HepG2 (cell line): Measurements from ENCODE around the gene HERC6. TPM values are rescaled to one million over a fixed set of nuclear protein-coding genes. Genes with fewer than 3 reads are reported as not detected.
A peak's percentile ranks its signal among the peaks of the same experiment; 100 is the strongest.

Experiments
- ARID5B ChIP-seq: IDR thresholded peaks from 2 replicates; pipeline ENCODE4 v1.4.0; 2020; ENCODE audit warnings: mild to moderate bottlenecking, missing genetic modification reagents
- DR1 ChIP-seq: sonication (generic); formaldehyde crosslinking; IDR thresholded peaks from 2 replicates; pipeline ENCODE4 v1.8.0; 2021; ENCODE audit warnings: mild to moderate bottlenecking, missing genetic modification reagents, inconsistent platforms
- MATR3 ChIP-seq: sonication (generic); formaldehyde crosslinking; IDR thresholded peaks from 2 replicates; pipeline ENCODE4 v1.4.0; 2020; ENCODE audit warnings: missing genetic modification reagents
- NR2F6 ChIP-seq, 2 experiments: IDR thresholded peaks; 2 replicates each; pipeline ENCODE4 v1.6.1; 2016; ENCODE audit warnings: antibody characterized with exemption in 1 of 2, mild to moderate bottlenecking in 1 of 2
- SOX5 ChIP-seq: IDR thresholded peaks from 2 replicates; pipeline ENCODE4 v1.6.1; 2016; ENCODE audit warnings: borderline replicate concordance
- SOX6 ChIP-seq, 2 experiments: fragments of 450-650 bp in 1 of 2; sonication (generic) in 1 of 2; formaldehyde crosslinking in 1 of 2; IDR thresholded peaks; 2 replicates each; pipeline versions ENCODE4 v1.4.0 to v1.6.1; 2017 to 2020; ENCODE audit warnings: antibody characterized with exemption in 1 of 2, mild to moderate bottlenecking in 1 of 2, missing genetic modification reagents in 1 of 2
- ZGPAT ChIP-seq: IDR thresholded peaks from 2 replicates; pipeline ENCODE4 v1.6.1; 2016; ENCODE audit warnings: mild to moderate bottlenecking
- ZNF282 ChIP-seq: fragments of 450-650 bp; IDR thresholded peaks from 2 replicates; pipeline ENCODE4 v1.6.1; 2018; ENCODE audit not compliant: partially characterized antibody
- ZNF710 ChIP-seq: sonication (generic); formaldehyde crosslinking; IDR thresholded peaks from 2 replicates; pipeline ENCODE4 v1.5.0; 2020; ENCODE audit warnings: mild to moderate bottlenecking, missing genetic modification reagents, borderline replicate concordance
- ZNF790 ChIP-seq: sonication (generic); formaldehyde crosslinking; IDR thresholded peaks from 2 replicates; pipeline ENCODE4 v1.8.0; 2022; ENCODE audit warnings: missing genetic modification reagents, mild to moderate bottlenecking, borderline replicate concordance
- polyA plus RNA-seq, 8 experiments: library from polyadenylated mRNA; depleted of rRNA in 3 of 8; stranded (reverse) in 7 of 8; unstranded in 1 of 8; fragments of >200 nt; fragmentation: Illumina TruSeq in 4 of 8; extraction: Trizol in 4 of 8; gene quantifications; 2 replicates each; pipeline versions ENCODE4 v1.2.1 to v1.2.3, GENCODE V29; 2011 to 2016; ENCODE audit warnings: low read depth in 4 of 8, missing spikeins in 1 of 8, mixed read lengths in 1 of 8; ENCODE audit not compliant: insufficient read depth in 1 of 8
- total RNA-seq, 5 experiments: library from RNA; depleted of rRNA; stranded (reverse); fragments of >200 nt; fragmentation: Illumina TruSeq; extraction: Trizol; gene quantifications; 2 replicates each; pipeline ENCODE4 v1.2.3, GENCODE V29; 2016; ENCODE audit warnings: low read depth in 1 of 5
- TF ChIP-seq, protein P1 (sequence below): sonication (generic); formaldehyde crosslinking; conservative IDR thresholded peaks from 2 replicates; pipeline ENCODE4 v1.4.0; 2020; ENCODE audit warnings: mild to moderate bottlenecking, missing genetic modification reagents, moderate library complexity
- TF ChIP-seq, protein P2 (sequence below): sonication (generic); formaldehyde crosslinking; IDR thresholded peaks from 2 replicates; pipeline ENCODE4 v1.4.0; 2020; ENCODE audit warnings: missing genetic modification reagents, borderline replicate concordance

HERC6 gene
- total and polyA plus RNA-seq, 2 of the 13 experiments (the other 11 are each of a cell fraction or from before 2014, with no cell fraction given) = 0.50 to 2.0 TPM

GRCh38 chr4:88478247-88478646 lies 99.6 kb downstream of the HERC6 start (continued):
- TF ChIP-seq ZNF710 (no peak), SOX5 (CRISPR knock-in tag) (0 out of 2 replicates have a peak, but pooled peaks have one; percentile 25), ARID5B (CRISPR knock-in tag) (peak; percentile 26; the same call in 1 of the 2 replicates), DR1 (CRISPR knock-in tag) (no peak), ZNF790 (no peak), SOX6 (IDR thresholded peaks at IDR 0.05) (no peak), SOX6 (CRISPR knock-in tag; IDR thresholded peaks at IDR 0.05) (0 out of 2 replicates have a peak, but pooled peaks have one; percentile 13), ZNF282 (no peak), MATR3 (CRISPR knock-in tag) (no peak), NR2F6 (IDR thresholded peaks at IDR 0.05) (no peak), NR2F6 (CRISPR knock-in tag; IDR thresholded peaks at IDR 0.05) (peak; percentile 43; the same call in 1 of the 2 replicates), ZGPAT (CRISPR knock-in tag) (no peak)
- TF ChIP-seq, protein P1, sequence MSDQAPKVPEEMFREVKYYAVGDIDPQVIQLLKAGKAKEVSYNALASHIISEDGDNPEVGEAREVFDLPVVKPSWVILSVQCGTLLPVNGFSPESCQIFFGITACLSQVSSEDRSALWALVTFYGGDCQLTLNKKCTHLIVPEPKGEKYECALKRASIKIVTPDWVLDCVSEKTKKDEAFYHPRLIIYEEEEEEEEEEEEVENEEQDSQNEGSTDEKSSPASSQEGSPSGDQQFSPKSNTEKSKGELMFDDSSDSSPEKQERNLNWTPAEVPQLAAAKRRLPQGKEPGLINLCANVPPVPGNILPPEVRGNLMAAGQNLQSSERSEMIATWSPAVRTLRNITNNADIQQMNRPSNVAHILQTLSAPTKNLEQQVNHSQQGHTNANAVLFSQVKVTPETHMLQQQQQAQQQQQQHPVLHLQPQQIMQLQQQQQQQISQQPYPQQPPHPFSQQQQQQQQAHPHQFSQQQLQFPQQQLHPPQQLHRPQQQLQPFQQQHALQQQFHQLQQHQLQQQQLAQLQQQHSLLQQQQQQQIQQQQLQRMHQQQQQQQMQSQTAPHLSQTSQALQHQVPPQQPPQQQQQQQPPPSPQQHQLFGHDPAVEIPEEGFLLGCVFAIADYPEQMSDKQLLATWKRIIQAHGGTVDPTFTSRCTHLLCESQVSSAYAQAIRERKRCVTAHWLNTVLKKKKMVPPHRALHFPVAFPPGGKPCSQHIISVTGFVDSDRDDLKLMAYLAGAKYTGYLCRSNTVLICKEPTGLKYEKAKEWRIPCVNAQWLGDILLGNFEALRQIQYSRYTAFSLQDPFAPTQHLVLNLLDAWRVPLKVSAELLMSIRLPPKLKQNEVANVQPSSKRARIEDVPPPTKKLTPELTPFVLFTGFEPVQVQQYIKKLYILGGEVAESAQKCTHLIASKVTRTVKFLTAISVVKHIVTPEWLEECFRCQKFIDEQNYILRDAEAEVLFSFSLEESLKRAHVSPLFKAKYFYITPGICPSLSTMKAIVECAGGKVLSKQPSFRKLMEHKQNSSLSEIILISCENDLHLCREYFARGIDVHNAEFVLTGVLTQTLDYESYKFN (CRISPR knock-in tag) = peak; percentile 52
- TF ChIP-seq, protein P2, sequence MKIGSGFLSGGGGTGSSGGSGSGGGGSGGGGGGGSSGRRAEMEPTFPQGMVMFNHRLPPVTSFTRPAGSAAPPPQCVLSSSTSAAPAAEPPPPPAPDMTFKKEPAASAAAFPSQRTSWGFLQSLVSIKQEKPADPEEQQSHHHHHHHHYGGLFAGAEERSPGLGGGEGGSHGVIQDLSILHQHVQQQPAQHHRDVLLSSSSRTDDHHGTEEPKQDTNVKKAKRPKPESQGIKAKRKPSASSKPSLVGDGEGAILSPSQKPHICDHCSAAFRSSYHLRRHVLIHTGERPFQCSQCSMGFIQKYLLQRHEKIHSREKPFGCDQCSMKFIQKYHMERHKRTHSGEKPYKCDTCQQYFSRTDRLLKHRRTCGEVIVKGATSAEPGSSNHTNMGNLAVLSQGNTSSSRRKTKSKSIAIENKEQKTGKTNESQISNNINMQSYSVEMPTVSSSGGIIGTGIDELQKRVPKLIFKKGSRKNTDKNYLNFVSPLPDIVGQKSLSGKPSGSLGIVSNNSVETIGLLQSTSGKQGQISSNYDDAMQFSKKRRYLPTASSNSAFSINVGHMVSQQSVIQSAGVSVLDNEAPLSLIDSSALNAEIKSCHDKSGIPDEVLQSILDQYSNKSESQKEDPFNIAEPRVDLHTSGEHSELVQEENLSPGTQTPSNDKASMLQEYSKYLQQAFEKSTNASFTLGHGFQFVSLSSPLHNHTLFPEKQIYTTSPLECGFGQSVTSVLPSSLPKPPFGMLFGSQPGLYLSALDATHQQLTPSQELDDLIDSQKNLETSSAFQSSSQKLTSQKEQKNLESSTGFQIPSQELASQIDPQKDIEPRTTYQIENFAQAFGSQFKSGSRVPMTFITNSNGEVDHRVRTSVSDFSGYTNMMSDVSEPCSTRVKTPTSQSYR (CRISPR knock-in tag) = peak; percentile 68; the same call in 1 of the 2 replicates
